ENCODE data around the gene PGR. TPM values are rescaled to one million over a fixed set of nuclear protein-coding genes. Genes with fewer than 3 reads are reported as not detected.

The PGR gene
- total RNA-seq, 1 experiment from 2014 or later: not detected

GRCh38 chr11:101127197-101127698 is 2.4 kb downstream of the PGR start:
- POLR2A ChIA-PET (ENCODE audit: unreplicated experiment): no interaction called here
- Histone ChIP-seq H3K27me3 (ENCODE audit: insufficient read depth, low read depth) (no peaks in the 10 kb centered on the region), H3K36me3 (ENCODE audit: low read depth) (no peaks in the 10 kb centered on the region), H3K4me2 (no peak overlapping the region), H3K27ac (no peak overlapping the region), H3K79me2 (ENCODE audit: low read depth) (no peaks in the 10 kb centered on the region), H2AFZ (no peak overlapping the region), H4K20me1 (ENCODE audit: insufficient read depth) (no peaks in the 10 kb centered on the region), H3F3A (ENCODE audit: insufficient read depth, low read depth) (no peaks in the 10 kb centered on the region), H3K4me3 (no peak overlapping the region), H3K9me3 (ENCODE audit: insufficient read depth, low read depth) (no peaks in the 10 kb centered on the region), H3K9me2 (ENCODE audit: insufficient read depth) (no peaks in the 10 kb centered on the region; the same call in 1 of the 2 replicates), H3K4me1 (replicated peaks; ENCODE audit: insufficient read depth) (no peaks in the 10 kb centered on the region)
- DNase-seq: no peak
- TF ChIP-seq CTCF (conservative IDR thresholded peaks at IDR 0.05) (no peak), EZH2 (IDR thresholded peaks at IDR 0.05; ENCODE audit: low read depth) (no peak)
- no TSS peak for BruUV-seq (replicated peaks)
- intact Hi-C loops (cut with micrococcal nuclease; ENCODE audit: unreplicated experiment): no loop called here
- CTCF ChIA-PET: no interaction called here

GRCh38 chr11:101126551-101127196 is 2.9 kb downstream of the PGR start:
- no peak overlapping the region for H3K4me2 ChIP-seq
- no peaks in the 10 kb centered on the region for H3K79me2 ChIP-seq (ENCODE audit: low read depth)
- no peaks in the 10 kb centered on the region; the same call in 1 of the 2 replicates for H3K9me2 ChIP-seq (ENCODE audit: insufficient read depth)
- H4K20me1 ChIP-seq (ENCODE audit: insufficient read depth): no peaks in the 10 kb centered on the region
- no peaks in the 10 kb centered on the region for H3K9me3 ChIP-seq (ENCODE audit: insufficient read depth, low read depth)
- no peak for DNase-seq
- H3K27ac ChIP-seq: no peak overlapping the region
- BruUV-seq (replicated peaks): no TSS peak
- no peaks in the 10 kb centered on the region for H3K4me1 ChIP-seq (replicated peaks; ENCODE audit: insufficient read depth)
- intact Hi-C loops (cut with micrococcal nuclease; ENCODE audit: unreplicated experiment): no loop called here
- TF ChIP-seq CTCF (conservative IDR thresholded peaks at IDR 0.05) (no peak), EZH2 (IDR thresholded peaks at IDR 0.05; ENCODE audit: low read depth) (no peak)
- no peak overlapping the region for H3K4me3 ChIP-seq
- ChIA-PET POLR2A (ENCODE audit: unreplicated experiment) (no interaction called here), CTCF (no interaction called here)
- H3K27me3 ChIP-seq (ENCODE audit: insufficient read depth, low read depth): no peaks in the 10 kb centered on the region
- H3F3A ChIP-seq (ENCODE audit: insufficient read depth, low read depth): no peaks in the 10 kb centered on the region
- no peaks in the 10 kb centered on the region for H3K36me3 ChIP-seq (ENCODE audit: low read depth)
- no peak overlapping the region for H2AFZ ChIP-seq

- Histone ChIP-seq H3K9me3 (ENCODE audit: insufficient read depth, low read depth) (no peaks in the 10 kb centered on the region), H3K4me1 (replicated peaks; ENCODE audit: insufficient read depth) (no peaks in the 10 kb centered on the region), H3K27ac (no peak overlapping the region), H3K9me2 (ENCODE audit: insufficient read depth) (no peaks in the 10 kb centered on the region), H3K4me3 (no peak overlapping the region), H4K20me1 (ENCODE audit: insufficient read depth) (no peaks in the 10 kb centered on the region), H3K4me2 (no peak overlapping the region), H3F3A (ENCODE audit: insufficient read depth, low read depth) (no peaks in the 10 kb centered on the region), H3K79me2 (ENCODE audit: low read depth) (no peaks in the 10 kb centered on the region), H3K27me3 (ENCODE audit: insufficient read depth, low read depth) (no peaks in the 10 kb centered on the region), H2AFZ (no peak overlapping the region), H3K36me3 (ENCODE audit: low read depth) (no peaks in the 10 kb centered on the region)
- ChIA-PET CTCF (no interaction called here), POLR2A (ENCODE audit: unreplicated experiment) (no interaction called here)
- no TSS peak for BruUV-seq (replicated peaks)
- intact Hi-C loops (cut with micrococcal nuclease; ENCODE audit: unreplicated experiment): no loop called here
- no peak for DNase-seq
- no peak for TF ChIP-seq EZH2 (IDR thresholded peaks at IDR 0.05; ENCODE audit: low read depth)
- TF ChIP-seq CTCF (conservative IDR thresholded peaks at IDR 0.05): no peak
These were observed 13.9 kb downstream of the PGR start for GRCh38 chr11:101115671-101116160.

Data from PC-9 (cell line).